Measurements from ENCODE around the gene GET3. TPM values are rescaled to one million over a fixed set of nuclear protein-coding genes. Genes with fewer than 3 reads are reported as not detected.

GET3 gene
- 69.5 to 100 TPM (median 92.3 TPM) in 5 replicates for total RNA-seq (2022; extraction: Qiagen RNA extraction; ENCODE audit: low read depth)

DNA sequence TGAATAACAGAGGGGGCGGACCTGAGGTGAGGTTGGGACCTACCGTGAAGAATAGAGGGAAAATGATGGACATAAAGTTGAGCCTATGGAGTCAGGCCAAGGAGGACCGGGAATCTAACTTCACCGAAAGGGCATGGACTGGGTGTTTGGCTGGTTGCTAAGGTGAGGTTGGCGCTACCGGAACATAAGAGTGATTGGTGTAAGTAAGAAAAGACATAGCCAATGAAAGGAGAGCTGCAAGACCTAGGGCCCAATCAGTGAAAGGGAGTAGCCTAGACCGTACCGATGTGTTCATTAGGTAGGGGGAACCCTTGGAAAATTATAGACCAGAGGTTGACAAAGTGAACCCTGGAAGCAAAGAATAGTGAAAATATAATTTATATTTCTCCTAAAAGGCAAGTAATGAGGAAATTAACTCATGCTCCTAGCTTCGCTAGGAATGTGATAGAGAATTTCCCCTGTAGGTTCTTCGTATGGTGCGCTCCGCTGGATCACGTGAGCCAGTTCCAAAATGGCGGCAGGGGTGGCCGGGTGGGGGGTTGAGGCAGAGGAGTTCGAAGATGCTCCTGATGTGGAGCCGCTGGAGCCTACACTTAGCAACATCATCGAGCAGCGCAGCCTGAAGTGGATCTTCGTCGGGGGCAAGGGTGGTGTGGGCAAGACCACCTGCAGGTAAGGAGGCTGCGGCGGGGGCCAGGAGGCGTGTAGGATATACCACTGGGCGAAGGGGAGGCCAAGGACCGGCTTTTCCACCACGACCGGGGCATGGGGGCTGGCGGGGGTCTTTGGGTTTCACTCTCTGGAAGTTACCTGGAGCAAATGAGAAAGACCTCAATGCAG lies at the start of gene GET3:
TSS of gene GET3 (plus strand) at position 503 of the 840 bp plus-strand sequence. CDS start at position 512, 9 bp downstream.

DNA sequence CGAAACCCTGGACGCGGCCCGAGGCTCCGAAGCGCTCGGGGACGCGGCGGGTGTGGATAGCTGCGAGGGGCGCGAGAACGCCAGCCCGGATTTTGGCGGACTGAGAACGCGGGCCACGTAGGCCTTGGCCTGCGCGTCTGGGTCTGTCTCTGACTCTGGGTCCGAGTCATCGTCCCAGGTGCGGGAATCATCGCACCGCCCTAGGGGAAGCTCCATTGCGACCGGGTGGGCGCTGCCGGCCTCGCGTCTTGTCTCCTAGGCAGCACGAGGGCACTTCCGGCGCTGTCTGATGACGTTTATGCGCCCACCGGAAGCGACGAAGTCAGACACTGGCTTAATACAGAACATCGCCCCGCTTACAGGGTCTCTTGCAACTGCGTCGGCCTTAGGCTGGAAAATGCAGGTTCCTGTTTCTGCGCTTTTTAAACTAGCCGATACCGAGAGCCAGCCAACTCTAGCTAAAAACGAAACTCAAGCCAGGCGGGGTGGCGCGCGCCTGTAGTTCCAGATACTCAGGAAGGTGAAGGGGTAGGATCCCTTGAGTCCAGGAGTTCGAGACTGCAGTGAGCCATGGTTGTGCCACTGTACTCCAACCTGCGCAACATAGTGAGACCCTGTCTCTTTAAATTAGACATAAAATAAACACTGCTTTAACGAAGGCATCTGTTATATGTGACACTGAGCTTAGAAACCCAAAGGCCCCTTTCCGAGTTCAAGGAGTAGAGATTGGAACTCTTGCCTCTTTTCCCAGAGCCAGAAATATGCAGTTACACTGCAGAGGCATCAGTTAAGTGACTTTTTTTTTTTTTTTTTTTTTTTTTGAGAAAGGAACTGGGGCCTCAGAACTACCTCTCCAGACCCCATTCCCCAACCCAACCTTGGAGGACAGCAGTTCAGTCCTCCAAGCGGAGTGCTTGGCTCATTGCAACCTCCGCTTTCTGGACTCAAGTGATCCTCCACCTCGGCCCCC lies 40.6 kb upstream of the GET3 start, which contains the start of gene FBXW9:
TSS of gene FBXW9 (minus strand) at position 266 of the 970 bp plus-strand sequence. CDS start at position 216, 50 bp downstream.

DNA sequence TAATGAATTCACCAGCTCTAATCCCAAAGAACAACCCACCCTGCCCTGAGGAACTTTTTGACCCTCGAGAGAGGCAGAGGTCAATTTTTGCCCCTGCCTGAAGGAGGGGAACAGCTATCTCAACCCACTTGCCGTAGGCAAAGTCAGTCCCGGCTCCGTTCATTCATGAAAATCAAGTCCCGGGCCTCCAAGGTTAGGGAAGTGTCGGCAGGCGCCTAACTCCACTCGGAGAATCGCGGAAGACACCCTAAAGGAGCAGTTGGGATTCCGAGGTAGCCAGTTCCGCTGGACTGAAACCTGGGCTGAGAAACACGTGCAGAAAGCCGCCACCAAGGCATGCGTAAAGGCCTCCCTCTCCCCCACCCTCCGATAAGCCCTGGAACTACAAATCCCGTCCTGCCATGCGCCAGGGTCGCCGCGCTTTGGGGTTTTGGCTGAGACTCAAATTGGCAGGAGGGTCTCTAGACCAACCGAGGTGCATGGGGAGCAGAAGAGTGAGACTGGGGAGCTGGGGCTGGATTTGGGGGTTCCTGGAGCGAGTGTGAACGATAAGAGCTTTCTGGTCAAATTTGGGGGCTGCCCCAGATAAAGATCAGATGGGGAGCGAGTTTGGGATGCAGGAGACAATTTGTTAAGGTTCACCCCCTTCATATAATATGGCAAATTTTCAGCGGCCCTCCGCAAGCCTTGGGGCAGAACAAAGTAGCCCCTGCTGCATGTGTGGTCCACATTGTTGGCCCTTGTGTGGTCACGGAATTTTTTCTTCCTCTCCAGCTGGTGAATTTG lies 13.5 kb upstream of the GET3 start, which contains the start of gene TNPO2:
TSS of gene TNPO2 (minus strand) at position 292 of the 786 bp plus-strand sequence. CDS start 2,955 bp downstream, outside the sequence.

DNA sequence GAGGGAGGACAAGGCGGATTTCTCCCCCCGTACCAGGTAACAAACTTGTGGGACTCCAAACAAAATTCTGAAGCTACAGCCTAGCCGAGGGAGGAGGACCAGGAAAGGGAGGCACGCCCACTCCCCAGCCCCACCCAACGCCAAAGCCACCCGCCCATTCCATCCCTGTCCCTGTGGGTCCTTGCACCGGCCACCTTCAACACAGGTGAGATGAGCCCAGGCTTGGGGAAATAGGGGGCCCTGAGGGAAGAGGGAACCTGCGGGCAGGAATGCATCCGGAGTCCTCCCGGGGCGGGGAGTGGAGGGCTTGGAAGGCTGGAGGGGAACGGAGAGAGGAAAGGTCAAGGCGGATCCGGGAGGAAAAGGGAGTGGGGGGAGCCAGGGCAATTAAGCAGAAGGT lies 14.3 kb downstream of the GET3 start, which contains the start of gene BEST2:
TSS of gene BEST2 (plus strand) at position 157 of the 400 bp plus-strand sequence. CDS start 802 bp downstream, outside the sequence.

DNA sequence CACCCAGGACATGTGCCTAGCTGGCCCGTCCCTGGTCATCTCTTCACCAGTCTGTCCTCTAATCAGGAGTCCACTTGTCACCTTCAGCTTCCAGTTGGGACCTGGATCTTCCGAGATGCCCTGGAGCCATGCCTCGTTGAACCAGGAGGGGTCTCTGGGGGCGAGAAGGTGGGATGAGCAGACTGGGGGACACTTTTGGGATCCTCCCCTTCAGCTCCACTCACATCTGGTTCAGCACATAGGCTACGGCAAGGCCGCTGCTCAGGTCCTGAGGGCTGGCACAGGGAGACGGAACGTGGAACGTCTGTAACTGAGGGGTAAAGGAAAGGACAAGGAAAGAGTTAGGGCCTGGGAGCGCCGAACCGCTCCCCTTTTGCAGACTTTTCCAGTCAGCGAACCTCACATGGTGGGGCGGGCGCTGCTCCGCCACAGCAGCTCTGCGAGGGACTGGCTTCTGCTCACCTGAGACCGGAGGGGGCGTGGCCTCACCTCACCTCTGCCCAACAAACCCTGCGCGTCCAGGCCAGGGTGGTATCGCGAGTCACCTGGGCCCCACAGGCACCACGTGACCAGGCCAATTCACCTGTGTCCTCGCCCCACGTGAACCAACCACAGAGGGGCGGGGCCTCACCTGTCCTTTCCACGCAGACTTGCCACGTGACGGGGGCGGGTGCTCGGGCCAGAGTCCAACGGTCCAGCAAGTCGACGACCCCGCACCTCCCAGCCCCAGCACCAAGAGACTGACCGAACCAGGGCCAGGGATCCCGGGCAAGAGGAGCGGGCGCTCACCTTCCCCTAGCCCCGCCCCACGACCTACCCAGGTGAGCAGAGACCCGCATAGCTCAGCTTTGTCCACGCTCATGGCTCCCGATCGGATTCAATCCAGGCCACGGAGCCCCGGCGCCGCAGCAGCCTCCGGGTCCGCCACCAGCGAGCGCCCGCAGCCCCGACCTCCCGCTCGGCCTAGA lies 37.6 kb downstream of the GET3 start, which contains the start of gene HOOK2:
TSS of gene HOOK2 (minus strand) at position 965 of the 968 bp plus-strand sequence. CDS start at position 862, 103 bp downstream.

DNA sequence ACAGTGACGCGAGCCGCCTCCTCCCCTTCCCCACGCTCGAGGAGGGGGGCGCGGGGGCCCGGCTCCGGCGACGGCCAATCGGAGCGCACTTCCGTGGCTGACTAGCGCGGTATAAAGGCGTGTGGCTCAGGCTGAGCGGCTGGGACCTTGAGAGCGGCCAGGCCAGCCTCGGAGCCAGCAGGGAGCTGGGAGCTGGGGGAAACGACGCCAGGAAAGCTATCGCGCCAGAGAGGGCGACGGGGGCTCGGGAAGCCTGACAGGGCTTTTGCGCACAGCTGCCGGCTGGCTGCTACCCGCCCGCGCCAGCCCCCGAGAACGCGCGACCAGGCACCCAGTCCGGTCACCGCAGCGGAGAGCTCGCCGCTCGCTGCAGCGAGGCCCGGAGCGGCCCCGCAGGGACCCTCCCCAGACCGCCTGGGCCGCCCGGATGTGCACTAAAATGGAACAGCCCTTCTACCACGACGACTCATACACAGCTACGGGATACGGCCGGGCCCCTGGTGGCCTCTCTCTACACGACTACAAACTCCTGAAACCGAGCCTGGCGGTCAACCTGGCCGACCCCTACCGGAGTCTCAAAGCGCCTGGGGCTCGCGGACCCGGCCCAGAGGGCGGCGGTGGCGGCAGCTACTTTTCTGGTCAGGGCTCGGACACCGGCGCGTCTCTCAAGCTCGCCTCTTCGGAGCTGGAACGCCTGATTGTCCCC lies 54.2 kb downstream of the GET3 start, which contains the start of gene JUNB:
TSS of gene JUNB (plus strand) at position 142 of the 706 bp plus-strand sequence. CDS start at position 428, 286 bp downstream.

Other genes starting within 250 kb of the GET3 start
- 1.1 to 2.9 TPM (median 2.0 TPM) in 5 replicates for gene ZNF564, start 186.0 kb upstream of the GET3 start, total RNA-seq (2022; extraction: Qiagen RNA extraction; ENCODE audit: low read depth)
- 0.62 to 1.3 TPM (median 0.79 TPM) in 4 of 5 replicates, not detected in the other for gene ZNF490, start 126.7 kb upstream of the GET3 start, total RNA-seq (2022; extraction: Qiagen RNA extraction; ENCODE audit: low read depth)
- gene ZNF791, start 126.6 kb upstream of the GET3 start, total RNA-seq (2022; extraction: Qiagen RNA extraction; ENCODE audit: low read depth): 3.3 to 6.1 TPM (median 5.5 TPM) in 5 replicates
- gene MAN2B1, start 70.8 kb upstream of the GET3 start, total RNA-seq (2022; extraction: Qiagen RNA extraction; ENCODE audit: low read depth): 16.3 to 23.1 TPM (median 20.7 TPM) in 5 replicates
- 8.1 to 11.1 TPM (median 10.0 TPM) in 5 replicates for gene WDR83, start 70.7 kb upstream of the GET3 start, total RNA-seq (2022; extraction: Qiagen RNA extraction; ENCODE audit: low read depth)
- 41.0 to 49.8 TPM (median 46.5 TPM) in 5 replicates for gene DHPS, start 55.6 kb upstream of the GET3 start, total RNA-seq (2022; extraction: Qiagen RNA extraction; ENCODE audit: low read depth)
- not detected in 5 replicates for gene GNG14, start 49.5 kb upstream of the GET3 start, total RNA-seq (2022; extraction: Qiagen RNA extraction; ENCODE audit: low read depth)
- gene FBXW9, start 40.9 kb upstream of the GET3 start, total RNA-seq (2022; extraction: Qiagen RNA extraction; ENCODE audit: low read depth): 9.5 to 13.2 TPM (median 12.2 TPM) in 5 replicates
- 25.3 to 34.1 TPM (median 31.2 TPM) in 5 replicates for gene TNPO2, start 13.6 kb upstream of the GET3 start, total RNA-seq (2022; extraction: Qiagen RNA extraction; ENCODE audit: low read depth)
- 169 to 203 TPM (median 185 TPM) in 5 replicates for gene TRIR, start 2.8 kb upstream of the GET3 start, total RNA-seq (2022; extraction: Qiagen RNA extraction; ENCODE audit: low read depth)
- gene BEST2, start 14.3 kb downstream of the GET3 start, total RNA-seq (2022; extraction: Qiagen RNA extraction; ENCODE audit: low read depth): 0.10 to 0.26 TPM (median 0.22 TPM) in 5 replicates
- 9.9 to 11.6 TPM (median 10.9 TPM) in 5 replicates for gene HOOK2, start 38.1 kb downstream of the GET3 start, total RNA-seq (2022; extraction: Qiagen RNA extraction; ENCODE audit: low read depth)
- gene JUNB, start 54.0 kb downstream of the GET3 start, total RNA-seq (2022; extraction: Qiagen RNA extraction; ENCODE audit: low read depth): 121 to 193 TPM (median 166 TPM) in 5 replicates
- 0.40 to 1.1 TPM (median 0.49 TPM) in 5 replicates for gene PRDX2, start 64.3 kb downstream of the GET3 start, total RNA-seq (2022; extraction: Qiagen RNA extraction; ENCODE audit: low read depth)
- gene THSD8, start 64.6 kb downstream of the GET3 start, total RNA-seq (2022; extraction: Qiagen RNA extraction; ENCODE audit: low read depth): 7.3 to 16.4 TPM (median 14.3 TPM) in 4 of 5 replicates, not detected in the other
- 34.0 to 49.5 TPM (median 45.5 TPM) in 5 replicates for gene RNASEH2A, start 69.1 kb downstream of the GET3 start, total RNA-seq (2022; extraction: Qiagen RNA extraction; ENCODE audit: low read depth)
- 0.15 to 0.56 TPM (median 0.38 TPM) in 4 of 5 replicates, not detected in the other for gene RTBDN, start 97.1 kb downstream of the GET3 start, total RNA-seq (2022; extraction: Qiagen RNA extraction; ENCODE audit: low read depth)
- gene MAST1, start 101.0 kb downstream of the GET3 start, total RNA-seq (2022; extraction: Qiagen RNA extraction; ENCODE audit: low read depth): 0.89 to 3.0 TPM (median 2.4 TPM) in 5 replicates
- 24.2 to 32.6 TPM (median 30.6 TPM) in 5 replicates for gene DNASE2, start 144.0 kb downstream of the GET3 start, total RNA-seq (2022; extraction: Qiagen RNA extraction; ENCODE audit: low read depth)
- gene KLF1, start 149.7 kb downstream of the GET3 start, total RNA-seq (2022; extraction: Qiagen RNA extraction; ENCODE audit: low read depth): not detected in 5 replicates
- gene GCDH, start 153.7 kb downstream of the GET3 start, total RNA-seq (2022; extraction: Qiagen RNA extraction; ENCODE audit: low read depth): 8.2 to 10.8 TPM (median 8.9 TPM) in 5 replicates
- 0.31 to 0.72 TPM (median 0.46 TPM) in 5 replicates for gene SYCE2, start 181.8 kb downstream of the GET3 start, total RNA-seq (2022; extraction: Qiagen RNA extraction; ENCODE audit: low read depth)
- 66.1 to 75.6 TPM (median 72.9 TPM) in 5 replicates for gene FARSA, start 196.2 kb downstream of the GET3 start, total RNA-seq (2022; extraction: Qiagen RNA extraction; ENCODE audit: low read depth)
- 499 to 569 TPM (median 524 TPM) in 5 replicates for gene CALR, start 201.1 kb downstream of the GET3 start, total RNA-seq (2022; extraction: Qiagen RNA extraction; ENCODE audit: low read depth)
- 67.4 to 79.0 TPM (median 77.0 TPM) in 5 replicates for gene RAD23A, start 208.4 kb downstream of the GET3 start, total RNA-seq (2022; extraction: Qiagen RNA extraction; ENCODE audit: low read depth)
- 37.2 to 58.7 TPM (median 53.1 TPM) in 5 replicates for gene GADD45GIP1, start 219.7 kb downstream of the GET3 start, total RNA-seq (2022; extraction: Qiagen RNA extraction; ENCODE audit: low read depth)
- 0.07 to 0.32 TPM (median 0.10 TPM) in 4 of 5 replicates, not detected in the other for gene DAND5, start 232.1 kb downstream of the GET3 start, total RNA-seq (2022; extraction: Qiagen RNA extraction; ENCODE audit: low read depth)

Measured in A549 treated with GW870086 at 1 μM for 4 hours (cell line).